Anterior cingulate cortex (tissue), 58 donors: Measurements from ENCODE around the gene UNC93B1.
A peak's percentile ranks its signal among the peaks of the same experiment; 100 is the strongest.
"Not testable (repeated sequence)": the region's sequence is repeated elsewhere in the genome, so short reads cannot be mapped to it uniquely, and the experiment has no call there.

Source experiments
- DNase-seq, 58 donors: peaks; one replicate each; lab custom pipeline; 2025; lab: John Stamatoyannopoulos, UW

UNC93B1 gene

GRCh38 chr11:67996051-67996450, 7.8 kb downstream of the UNC93B1 start:
- no peak for DNase-seq

GRCh38 chr11:67995579-67995978, 8.3 kb downstream of the UNC93B1 start:
- DNase-seq = not testable (repeated sequence)

DNA sequence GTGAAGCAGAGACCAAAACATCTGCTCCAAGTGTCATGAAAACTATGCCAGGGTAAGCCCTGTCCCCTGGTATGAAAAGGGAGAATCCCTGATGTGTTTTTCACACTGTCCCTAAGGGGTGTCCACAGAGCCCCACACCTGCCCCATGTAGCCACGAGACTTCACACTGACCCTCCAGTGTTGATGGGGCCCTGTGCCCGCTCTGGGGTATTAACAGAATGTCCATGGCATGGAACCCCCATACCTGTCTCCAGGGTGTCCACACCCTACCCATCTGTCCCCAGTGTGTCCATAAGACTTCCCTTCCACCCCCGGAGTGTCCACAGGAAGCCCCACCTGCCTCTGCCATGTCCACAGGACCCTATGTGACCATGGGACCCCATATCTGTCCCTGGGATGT, 8.8 kb downstream of the UNC93B1 start:
- not testable (repeated sequence) for DNase-seq

DNA sequence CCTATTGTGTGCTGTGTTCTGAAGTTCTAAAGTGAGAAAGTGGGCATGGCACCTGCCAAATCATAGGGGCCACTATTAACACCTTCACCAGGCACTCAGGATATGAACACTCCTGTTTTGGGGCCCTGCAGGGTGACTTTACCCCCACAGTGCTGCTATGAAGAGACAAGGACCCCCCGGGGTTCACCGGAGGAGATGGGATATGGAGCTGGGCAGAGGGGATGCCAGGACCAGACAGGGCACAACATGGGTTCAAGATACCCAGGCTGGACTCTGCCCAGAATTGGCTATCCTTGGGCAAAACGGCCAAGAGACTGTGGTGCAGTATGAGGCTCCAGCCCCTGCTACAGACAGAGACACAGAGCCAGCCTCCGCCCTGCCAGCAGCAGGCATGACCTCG, 9.5 kb downstream of the UNC93B1 start:
- not testable (repeated sequence) for DNase-seq

GRCh38 chr11:67993821-67994220, 10.1 kb downstream of the UNC93B1 start:
- peak in 1 of 58 donors; percentile 32 for DNase-seq

DNA sequence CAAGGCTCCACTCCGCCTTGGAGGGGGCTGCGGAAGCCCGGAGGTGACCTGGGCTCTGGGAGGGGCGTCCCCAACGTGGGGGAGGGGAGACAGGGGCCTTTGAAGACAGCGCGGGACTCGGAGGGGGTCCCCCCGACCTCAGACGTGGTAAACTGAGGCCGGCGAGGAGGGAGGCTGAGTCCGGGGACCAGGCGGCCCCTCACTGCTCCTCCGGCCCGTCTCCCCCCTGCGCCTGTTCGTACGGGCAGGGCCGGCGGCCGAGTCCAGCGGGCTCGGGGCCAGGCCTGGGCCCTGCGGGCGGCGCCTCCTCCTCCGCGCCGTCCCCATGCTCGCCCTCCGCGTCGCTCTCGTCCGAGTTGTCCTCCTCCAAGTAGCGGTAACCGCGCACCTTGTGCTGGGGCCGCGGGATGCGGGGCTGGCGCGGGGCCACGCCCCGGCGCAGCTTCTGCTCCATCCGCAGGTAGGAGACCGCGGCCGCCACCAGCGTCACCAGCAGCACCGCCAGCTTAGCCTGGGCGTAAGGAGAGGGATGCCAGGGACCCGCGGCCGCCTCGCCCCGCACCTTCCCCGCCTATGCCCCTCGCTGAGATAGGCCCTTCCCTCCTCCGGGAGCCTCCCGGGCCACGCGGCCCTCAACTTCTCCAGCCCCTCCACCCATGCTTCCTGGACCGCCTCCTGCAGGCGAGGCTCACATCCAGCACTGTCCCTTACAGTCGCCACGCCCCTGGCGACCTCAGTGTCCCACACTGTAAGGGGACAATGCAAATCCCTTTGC, 12.4 kb downstream of the UNC93B1 start:
- DNase-seq = not testable (repeated sequence)

DNA sequence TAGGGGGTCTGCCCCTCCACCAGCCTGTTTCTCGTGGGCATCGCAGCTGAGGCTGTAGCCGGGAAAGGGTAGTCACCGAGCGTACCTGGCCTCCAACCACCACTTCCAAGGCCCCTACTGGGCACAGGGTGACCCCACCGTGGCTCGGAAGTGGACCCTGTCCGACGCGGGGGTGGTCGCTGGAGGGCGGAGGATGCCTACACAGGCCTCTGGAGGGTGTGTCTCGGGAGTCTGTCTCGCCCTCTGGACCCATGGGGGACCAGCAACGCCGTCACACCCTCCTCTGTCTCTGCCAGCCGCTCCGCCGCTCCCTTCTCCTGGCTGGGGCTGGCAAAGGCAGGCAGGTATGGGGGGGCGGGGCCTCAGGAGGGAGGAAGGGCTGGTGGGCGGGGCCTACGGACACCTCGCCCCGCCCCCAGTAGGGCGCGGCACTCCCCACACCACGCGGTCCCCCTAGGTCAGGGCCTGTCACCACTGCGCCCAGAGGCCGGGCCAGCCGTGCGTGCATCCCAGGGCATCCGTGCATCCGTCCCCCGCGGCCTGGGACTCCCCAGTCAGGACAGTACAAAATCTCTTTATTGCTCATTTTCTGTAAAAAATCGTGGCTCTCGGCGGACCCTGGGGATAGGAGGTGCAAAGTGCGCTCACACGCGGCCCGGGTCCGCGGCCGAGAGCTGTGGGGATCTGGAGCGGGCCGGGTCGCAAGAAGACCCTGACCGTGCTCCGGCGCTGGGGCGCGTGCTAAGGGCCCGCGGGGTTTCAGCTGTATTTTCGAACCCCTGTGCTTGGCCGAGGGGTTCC, 13.2 kb downstream of the UNC93B1 start:
- DNase-seq = not testable (repeated sequence)

DNA sequence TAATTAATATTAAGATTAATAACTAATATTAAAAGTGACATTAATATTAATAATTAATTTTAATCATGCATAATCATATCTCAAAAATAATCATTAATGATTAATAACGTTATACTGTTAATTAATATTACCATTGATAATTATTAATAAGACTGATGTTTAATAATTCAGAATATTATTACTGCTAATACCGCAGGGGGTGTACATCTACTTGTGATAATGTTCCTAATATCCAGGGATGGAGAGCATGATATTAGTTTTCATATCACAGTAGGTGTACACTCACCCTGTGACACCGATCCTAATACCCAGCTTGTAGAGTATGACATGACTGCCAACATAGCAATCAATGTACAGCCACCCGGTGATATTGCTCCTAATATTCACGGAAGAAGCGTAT, 18.6 kb downstream of the UNC93B1 start:
- not testable (repeated sequence) for DNase-seq

- no peak for DNase-seq
These were observed 19.9 kb downstream of the UNC93B1 start for GRCh38 chr11:67983951-67984350.

GRCh38 chr11:67982255-67982857, 21.5 kb downstream of the UNC93B1 start:
- DNase-seq = not testable (repeated sequence)

- not testable (repeated sequence) for DNase-seq
These were observed 22.7 kb downstream of the UNC93B1 start for GRCh38 chr11:67981226-67981625.

DNA sequence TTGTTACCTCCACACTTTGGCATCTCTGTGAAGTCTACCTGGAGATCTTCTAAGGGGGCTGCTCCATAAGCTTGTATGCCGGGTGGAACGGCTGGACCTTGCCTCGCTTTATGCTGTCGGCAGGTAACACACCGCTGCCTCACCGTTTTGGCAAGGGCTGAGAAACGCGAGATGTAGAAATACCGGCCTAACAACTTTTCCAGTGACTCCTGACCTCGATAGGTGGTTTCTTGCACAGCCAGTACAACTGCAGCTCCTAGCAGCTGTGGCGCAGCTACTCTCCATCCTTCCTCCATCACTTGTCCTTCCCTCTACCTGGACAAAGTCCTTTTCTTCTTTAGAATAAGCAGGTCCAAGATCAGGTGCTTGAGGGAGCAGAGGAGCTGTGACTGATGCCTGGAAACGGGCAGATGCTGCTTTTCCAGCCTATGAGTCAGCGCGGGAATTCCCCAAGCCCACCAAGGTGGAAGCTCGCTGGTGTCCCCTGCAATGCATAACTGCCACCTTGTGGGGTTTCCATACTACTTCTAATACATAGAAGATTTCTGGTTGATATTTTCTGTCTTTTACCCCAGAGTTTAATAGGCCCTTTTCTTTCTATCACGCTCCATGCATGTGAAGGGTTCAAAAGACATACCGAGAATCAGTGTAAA, 25.0 kb downstream of the UNC93B1 start:
- not testable (repeated sequence) for DNase-seq

DNA sequence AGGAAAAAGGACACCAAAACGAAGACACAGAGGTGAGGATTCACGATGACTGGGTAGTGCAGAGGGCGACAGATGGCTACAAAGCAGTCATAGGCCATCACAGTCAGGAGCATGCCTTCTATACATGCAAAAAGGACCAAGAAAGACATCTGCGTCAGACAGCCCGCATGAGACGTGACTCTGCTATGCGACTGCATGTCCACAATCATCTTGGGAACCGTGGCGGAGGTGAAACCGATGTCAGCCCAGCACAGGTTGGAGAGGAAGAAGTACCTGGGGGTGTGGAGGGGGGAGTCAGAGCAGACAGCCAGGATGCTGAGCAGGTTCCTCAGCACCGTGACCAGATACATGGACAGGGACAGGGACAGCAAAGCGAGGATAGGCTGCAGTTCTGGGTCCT, 29.2 kb downstream of the UNC93B1 start:
- DNase-seq = not testable (repeated sequence)

DNA sequence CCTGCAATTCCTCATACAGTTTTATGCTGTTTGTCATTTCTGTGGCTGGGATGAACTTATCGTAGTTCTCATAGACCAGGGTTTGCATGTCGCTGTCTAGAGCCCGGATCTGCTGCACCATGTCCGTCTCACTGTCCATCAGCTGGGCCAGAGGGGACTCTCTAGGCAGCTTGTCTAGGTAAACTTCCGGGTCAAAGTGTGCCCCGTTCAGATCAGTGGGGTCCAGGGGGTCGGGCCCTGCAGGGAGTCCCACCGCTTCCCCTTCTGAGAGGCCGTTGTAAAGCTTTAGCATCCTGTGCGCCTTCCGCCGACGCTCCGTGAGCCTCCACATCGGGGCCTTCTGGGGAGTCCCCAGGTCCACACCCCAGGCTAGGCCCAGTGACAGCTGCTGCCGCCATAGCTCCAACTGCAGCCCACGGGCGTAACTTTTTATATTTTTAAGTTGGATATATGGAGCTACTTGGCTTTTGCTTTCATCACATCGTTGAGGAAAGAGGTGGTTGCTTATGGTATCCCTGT, 38.0 kb downstream of the UNC93B1 start:
- DNase-seq = not testable (repeated sequence)

DNA sequence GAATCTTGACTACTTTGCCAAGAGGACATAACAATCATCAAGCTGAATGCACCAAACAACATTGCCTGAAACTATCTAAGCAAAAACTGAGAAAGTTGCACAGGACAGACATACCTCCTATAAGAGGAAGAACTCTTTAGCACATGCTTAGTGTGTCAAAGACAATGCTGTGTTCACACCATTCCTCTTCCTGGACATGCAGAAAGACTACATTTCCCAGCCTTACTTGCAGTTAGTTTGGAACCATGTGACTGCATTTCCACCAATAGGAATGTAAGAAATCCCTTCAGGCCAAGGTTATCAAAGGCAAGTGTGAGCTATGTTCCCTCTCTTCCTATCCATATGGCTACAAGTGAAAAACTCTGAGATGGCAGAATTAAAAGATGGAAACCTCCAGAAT, 39.2 kb downstream of the UNC93B1 start:
- DNase-seq = not testable (repeated sequence)

- DNase-seq = not testable (repeated sequence)
These were observed 40.0 kb downstream of the UNC93B1 start for GRCh38 chr11:67963879-67964278.

DNA sequence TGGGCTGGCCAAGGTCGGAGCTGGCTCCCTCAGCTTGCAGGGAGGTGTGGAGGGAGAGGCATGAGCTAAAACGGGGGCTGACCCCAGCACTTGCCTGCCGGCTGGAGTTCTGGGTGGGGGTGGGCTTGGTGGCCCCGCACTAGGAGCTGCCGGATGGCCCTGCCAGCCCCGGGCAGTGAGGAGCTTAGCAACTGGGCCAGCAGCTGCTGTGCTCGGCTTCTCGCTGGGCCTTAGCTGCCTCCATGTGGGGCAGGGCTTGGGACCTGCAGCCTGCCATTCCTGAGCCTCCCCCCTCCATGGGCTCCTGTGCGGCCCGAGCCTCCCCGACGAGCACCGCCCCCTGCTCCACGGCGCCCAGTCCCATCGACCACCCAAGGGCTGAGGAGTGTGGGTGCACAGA, 40.7 kb downstream of the UNC93B1 start:
- DNase-seq = not testable (repeated sequence)

DNA sequence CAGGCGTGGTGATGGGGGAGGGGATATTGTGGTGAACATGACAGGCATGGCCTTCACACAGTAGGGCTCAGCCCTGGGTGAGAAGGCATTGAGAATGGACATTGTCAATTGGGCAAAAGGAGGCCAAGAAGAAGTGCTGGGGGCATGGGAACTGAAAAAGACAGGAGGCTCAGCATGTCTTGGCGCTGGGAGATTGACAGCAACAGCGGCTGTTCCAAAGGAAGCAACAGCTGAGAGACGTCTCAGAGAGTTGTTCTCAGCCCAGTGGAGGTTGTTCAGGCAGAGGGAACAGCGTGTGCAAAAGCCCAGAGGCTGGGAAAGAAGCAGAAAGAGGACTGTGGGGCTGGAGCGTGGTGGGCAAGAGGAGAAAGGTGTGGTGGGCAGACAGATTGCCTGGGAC, 47.7 kb downstream of the UNC93B1 start:
- not testable (repeated sequence) for DNase-seq

DNA sequence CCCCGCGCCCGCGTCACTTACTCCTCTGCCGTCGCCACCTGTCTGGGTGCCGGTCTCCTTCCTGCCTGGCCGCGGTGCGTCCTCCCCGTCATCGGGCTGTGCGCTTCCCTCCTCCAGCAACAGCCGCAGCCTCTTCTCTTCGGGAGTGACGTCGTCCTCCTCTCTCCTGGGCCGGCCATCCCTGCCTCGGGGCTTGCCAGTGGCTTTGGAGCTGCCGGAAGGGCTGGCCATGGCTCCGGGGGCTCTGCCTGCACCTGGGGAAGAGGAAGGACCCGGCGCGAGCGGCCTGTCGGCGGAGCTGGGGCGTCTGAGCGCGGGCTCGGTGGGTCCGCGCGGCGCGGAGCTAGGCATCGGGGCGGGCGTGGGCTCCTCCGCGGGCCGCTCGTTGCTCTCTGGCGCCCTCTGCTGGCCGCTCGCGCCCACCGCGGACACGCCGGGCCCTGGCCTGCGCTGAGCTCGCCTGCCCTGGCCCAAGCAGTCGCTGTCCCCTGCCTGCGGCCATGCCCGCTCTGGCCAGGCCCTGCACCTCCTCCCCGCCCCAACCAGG, 48.4 kb downstream of the UNC93B1 start:
- DNase-seq = peak in 49 of 58 donors; percentile 8 to 77 (median 40)

DNA sequence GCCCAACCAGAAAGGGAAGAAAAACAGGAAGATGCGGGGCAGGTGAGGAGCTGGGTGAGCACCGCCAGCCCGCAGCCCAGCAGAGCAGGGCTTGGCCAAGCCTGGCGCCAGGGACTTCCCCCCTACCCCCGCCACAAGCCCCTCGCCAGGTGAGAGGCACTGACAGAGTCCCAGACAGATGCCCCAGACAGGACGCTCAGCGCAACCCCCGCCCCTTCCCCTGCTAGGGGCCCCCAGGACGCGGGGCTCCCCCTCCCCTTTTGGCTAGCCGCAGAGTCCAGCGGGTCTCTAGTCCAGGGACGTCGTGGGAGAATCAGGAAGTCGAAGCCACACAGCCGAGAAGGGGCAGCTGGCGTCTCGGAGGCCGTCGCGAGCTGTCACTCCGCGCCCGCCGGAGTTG, 48.9 kb downstream of the UNC93B1 start:
- not testable (repeated sequence) for DNase-seq
